ENCODE measurements around the gene KIF17.
A peak's percentile ranks its signal among the peaks of the same experiment; 100 is the strongest.

KIF17 gene

GRCh38 chr1:20660847-20661206 is 57.0 kb downstream of the KIF17 start:
- no peak for DNase-seq (ENCODE audit: low spot score)

- DNase-seq (ENCODE audit: low spot score), result no peak
Observed at GRCh38 chr1:20660363-20660762, 57.4 kb downstream of the KIF17 start.

GRCh38 chr1:20658166-20658915 is 59.5 kb downstream of the KIF17 start:
- DNase-seq (ENCODE audit: low spot score), result no peak

- DNase-seq (ENCODE audit: low spot score), result no peak
Observed at GRCh38 chr1:20657024-20657423, 60.8 kb downstream of the KIF17 start.

DNA sequence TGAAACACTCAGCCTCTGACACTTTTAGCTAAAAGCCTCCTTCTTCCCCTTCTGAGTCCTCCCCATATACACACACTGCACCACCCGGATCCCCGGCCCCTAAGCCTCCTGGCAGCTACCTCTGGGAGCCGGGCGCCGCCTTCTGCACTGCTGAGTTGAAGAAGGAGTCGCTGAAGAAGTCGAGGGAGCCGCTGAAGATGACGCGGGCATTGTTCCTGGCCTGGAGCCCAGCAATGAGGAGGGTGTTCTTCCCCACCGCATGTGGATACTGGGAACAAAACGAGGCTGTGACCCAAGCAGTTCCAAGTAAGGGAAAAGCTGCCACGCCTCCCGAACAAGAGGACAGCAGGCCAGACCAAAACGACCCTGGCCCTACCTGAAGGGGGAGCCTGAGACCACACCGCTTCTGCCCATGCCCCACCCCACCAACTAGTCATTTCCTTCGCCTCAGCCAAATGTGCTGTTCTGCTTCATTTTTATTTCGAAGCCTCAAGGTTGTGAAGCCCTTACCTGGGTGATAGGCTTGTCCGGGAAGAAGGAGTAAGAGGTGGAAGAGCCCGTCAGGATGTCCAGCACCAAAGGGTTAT is 63.6 kb downstream of the KIF17 start:
- DNase-seq (ENCODE audit: low spot score), result no peak

GRCh38 chr1:20652300-20652699 is 65.5 kb downstream of the KIF17 start:
- no peak for DNase-seq (ENCODE audit: low spot score)

- no peak for DNase-seq (ENCODE audit: low spot score)
Observed at GRCh38 chr1:20648946-20649345, 68.9 kb downstream of the KIF17 start.

DNA sequence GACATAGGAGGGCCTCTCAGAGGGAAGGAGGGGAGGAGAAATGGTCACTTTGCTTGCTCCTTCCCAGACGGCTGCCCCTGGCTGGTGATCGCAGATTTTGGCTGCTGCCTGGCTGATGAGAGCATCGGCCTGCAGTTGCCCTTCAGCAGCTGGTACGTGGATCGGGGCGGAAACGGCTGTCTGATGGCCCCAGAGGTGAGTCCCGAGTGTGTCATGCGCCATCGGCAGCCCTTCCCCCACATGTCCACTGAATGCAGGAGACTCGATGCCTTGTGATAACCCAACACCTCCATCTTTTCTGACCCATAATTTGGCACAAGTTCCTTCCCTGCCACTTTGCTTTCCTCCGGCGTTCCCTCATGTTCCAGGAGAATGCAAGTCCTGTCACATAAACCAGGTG is 69.4 kb downstream of the KIF17 start:
- no peak for DNase-seq (ENCODE audit: low spot score)

GRCh38 chr1:20645414-20645813 is 72.4 kb downstream of the KIF17 start:
- no peak for DNase-seq (ENCODE audit: low spot score)

DNA sequence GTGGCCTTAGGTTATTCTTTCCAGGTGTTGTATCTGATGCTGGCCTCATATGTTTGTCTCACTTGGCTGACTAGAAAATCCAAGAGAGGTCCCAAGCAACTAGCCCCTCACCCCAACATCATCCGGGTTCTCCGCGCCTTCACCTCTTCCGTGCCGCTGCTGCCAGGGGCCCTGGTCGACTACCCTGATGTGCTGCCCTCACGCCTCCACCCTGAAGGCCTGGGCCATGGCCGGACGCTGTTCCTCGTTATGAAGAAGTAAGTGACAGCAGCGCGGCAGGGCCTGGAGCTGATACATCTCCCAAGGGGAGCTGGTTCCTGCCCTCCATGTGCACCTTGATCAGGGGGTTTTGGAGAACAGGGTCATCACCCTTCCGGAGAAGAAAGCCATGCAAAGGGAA is 73.4 kb downstream of the KIF17 start:
- no peak for DNase-seq (ENCODE audit: low spot score)

GRCh38 chr1:20643080-20643479 is 74.7 kb downstream of the KIF17 start:
- DNase-seq (ENCODE audit: low spot score), result no peak

DNA sequence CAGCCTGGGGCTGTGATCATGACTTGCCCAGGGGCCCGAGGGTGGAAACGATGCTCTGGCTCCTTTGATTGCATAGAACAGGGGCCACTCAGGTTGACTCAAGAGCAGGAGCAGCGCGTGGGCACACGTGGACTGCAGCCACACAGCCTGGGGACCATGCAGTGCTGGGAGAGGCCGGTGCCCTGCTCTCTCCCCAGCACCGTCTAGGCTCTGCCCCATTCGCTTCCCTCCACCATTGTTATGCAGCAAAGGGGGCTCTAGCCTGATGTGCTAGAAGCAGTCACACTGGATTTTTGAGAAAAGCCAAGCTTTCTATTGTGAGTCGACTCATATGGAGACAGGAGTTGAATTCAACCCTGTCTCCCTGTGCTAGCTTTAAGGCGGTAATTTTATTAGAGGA is 75.8 kb downstream of the KIF17 start:
- no peak for DNase-seq (ENCODE audit: low spot score)

DNA sequence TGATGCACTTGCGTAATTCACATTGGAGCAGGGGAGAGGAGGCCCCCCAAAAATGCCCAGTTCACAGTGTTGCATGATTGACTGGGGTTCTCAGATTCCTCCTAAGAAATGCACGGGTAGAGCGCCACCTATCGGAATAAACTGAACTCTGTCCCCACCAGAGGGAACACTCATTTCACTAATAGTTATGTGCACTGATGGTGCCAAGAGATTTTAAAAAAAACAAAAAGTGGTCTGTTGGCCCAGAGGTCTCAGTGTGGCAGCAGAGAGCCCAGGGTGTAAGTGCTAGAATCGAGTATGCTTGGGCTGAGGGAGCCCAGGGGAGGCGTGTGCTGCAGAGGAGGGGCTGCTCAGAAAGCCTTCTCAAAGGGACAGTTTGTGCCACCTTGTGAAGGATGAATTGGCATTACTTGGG is 77.6 kb downstream of the KIF17 start:
- no peak for DNase-seq (ENCODE audit: low spot score)

- DNase-seq (ENCODE audit: low spot score), result no peak
Observed at GRCh38 chr1:20636785-20637347, 80.9 kb downstream of the KIF17 start.

GRCh38 chr1:20634594-20635084 is 83.2 kb downstream of the KIF17 start:
- no peak for DNase-seq (ENCODE audit: low spot score)

GRCh38 chr1:20634065-20634593 is 83.7 kb downstream of the KIF17 start:
- no peak for DNase-seq (ENCODE audit: low spot score)

DNA sequence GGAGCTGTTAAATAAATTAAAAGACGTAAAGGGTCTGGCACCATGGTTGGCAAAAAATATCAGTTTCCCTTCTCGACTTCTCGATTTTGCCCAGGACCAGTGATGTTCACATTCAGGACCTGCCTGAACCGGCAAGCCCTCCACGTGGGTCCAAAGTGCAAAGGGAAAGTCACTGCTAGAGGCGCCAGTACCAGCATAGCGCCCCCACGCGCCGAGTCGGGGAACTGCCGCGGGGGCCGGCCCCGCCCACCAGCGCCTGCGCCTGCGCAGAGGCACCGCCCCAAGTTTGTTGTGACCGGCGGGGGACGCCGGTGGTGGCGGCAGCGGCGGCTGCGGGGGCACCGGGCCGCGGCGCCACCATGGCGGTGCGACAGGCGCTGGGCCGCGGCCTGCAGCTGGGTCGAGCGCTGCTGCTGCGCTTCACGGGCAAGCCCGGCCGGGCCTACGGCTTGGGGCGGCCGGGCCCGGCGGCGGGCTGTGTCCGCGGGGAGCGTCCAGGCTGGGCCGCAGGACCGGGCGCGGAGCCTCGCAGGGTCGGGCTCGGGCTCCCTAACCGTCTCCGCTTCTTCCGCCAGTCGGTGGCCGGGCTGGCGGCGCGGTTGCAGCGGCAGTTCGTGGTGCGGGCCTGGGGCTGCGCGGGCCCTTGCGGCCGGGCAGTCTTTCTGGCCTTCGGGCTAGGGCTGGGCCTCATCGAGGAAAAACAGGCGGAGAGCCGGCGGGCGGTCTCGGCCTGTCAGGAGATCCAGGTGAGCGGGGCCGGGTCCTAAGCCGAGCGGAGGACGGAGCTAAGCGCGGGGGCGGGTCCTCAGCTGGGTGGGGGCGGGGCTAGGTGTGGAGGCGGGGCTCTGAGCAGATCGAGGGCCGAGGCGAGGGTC is 84.4 kb downstream of the KIF17 start, which contains the start of gene PINK1:
Gene PINK1, plus strand, starts transcription at position 269 of the 875 bp plus-strand sequence. Its CDS starts 91 bp downstream, at position 360.
- DNase-seq (ENCODE audit: low spot score), result peak; percentile 89

DNA sequence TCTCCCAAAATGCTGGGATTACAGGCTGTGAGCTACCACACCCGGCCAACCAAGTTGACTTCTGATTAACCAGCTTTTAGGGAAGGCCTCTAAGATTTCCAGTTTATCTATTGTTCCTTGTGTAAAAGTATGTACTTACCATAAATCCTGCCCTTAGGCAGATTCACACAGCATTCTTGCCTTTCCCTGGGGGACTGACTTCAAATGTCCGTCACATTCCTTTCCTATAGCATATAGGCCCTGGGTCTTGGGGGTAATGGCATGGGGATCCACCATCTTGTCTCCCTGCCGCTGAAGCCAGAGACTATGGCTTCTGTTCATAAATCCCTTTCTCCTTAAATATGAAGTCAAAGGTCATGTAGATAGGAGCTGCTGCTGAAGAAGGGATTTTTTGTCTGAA is 85.4 kb downstream of the KIF17 start:
- no peak for DNase-seq (ENCODE audit: low spot score)

GRCh38 chr1:20630729-20631128 is 87.1 kb downstream of the KIF17 start:
- DNase-seq (ENCODE audit: low spot score), result no peak

DNA sequence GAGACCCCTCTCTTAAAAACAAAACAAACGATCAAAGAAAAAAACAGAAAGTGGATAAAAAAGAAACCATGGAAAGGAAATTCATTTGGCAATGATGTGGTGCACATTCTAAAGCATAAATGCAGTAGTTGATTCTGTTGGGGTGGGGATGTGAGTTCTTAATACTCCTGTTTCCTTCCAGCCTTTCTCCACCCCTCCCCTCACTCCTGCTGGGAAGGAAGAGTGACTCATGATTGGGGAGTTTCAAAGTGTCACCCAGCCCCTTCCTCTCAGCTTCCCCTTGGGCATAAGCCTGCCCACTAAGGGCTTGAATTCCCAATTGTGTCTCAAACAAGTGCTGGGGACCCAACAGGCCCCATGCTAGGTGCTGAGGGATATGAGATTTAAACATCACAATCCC is 91.3 kb downstream of the KIF17 start:
- no peak for DNase-seq (ENCODE audit: low spot score)

DNA sequence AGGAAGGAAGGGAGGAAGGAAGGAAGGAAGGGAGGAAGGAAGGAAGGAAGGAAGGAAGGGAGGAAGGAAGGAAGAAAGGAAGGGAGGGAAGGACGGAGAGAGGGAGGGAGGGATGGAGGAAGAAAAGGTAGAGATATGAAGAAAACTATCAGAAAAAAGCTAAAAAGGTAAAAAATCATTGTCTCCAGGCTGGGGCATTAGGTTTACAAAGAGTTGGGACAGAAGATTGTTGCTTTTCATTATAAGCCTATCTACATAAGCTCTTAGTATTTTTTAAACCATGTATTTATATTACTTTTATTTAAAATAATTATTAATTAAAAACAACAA is 91.7 kb downstream of the KIF17 start:
- no peak for DNase-seq (ENCODE audit: low spot score)

Data from left forelimb (tissue), 1 donor.